ENCODE data around the gene AP5S1.

GRCh38 chr20:3848565-3848964 lies 28.2 kb downstream of the AP5S1 start:
- TF ChIP-seq POLR2A (IDR thresholded peaks at IDR 0.05) (no peak), CTCF (IDR thresholded peaks at IDR 0.05) (no peak)

Measured in heart left ventricle (tissue), 13 donors.